ENCODE data around the gene DENND2C. TPM values are rescaled to one million over a fixed set of nuclear protein-coding genes. Genes with fewer than 3 reads are reported as not detected.

DENND2C gene
- total RNA-seq, 1 donor from 2014 or later: 3.2 TPM

- H2AFZ ChIP-seq (ENCODE audit: low read depth, low read length): no peak overlapping the region
- no peaks in the 10 kb centered on the region for H3K27me3 ChIP-seq (ENCODE audit: insufficient read depth, low read length)
- TF ChIP-seq EZH2 (IDR thresholded peaks at IDR 0.05; ENCODE audit: insufficient read depth, low read length): no peak
- TF ChIP-seq, protein P1, sequence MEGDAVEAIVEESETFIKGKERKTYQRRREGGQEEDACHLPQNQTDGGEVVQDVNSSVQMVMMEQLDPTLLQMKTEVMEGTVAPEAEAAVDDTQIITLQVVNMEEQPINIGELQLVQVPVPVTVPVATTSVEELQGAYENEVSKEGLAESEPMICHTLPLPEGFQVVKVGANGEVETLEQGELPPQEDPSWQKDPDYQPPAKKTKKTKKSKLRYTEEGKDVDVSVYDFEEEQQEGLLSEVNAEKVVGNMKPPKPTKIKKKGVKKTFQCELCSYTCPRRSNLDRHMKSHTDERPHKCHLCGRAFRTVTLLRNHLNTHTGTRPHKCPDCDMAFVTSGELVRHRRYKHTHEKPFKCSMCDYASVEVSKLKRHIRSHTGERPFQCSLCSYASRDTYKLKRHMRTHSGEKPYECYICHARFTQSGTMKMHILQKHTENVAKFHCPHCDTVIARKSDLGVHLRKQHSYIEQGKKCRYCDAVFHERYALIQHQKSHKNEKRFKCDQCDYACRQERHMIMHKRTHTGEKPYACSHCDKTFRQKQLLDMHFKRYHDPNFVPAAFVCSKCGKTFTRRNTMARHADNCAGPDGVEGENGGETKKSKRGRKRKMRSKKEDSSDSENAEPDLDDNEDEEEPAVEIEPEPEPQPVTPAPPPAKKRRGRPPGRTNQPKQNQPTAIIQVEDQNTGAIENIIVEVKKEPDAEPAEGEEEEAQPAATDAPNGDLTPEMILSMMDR (IDR thresholded peaks at IDR 0.05; ENCODE audit: insufficient read depth, low read depth, low read length): no peak
- H3K36me3 Mint-ChIP-seq (ENCODE audit: low read depth, unreplicated experiment): no peaks in the 10 kb centered on the region
- no peaks in the 10 kb centered on the region for H3K9me3 Mint-ChIP-seq (ENCODE audit: unreplicated experiment)
- H3K4me3 ChIP-seq (ENCODE audit: insufficient read depth, low read depth, low read length): no peak overlapping the region
- H3K27me3 Mint-ChIP-seq (ENCODE audit: low read depth, unreplicated experiment): no peaks in the 10 kb centered on the region
- no peak overlapping the region for H3K27ac Mint-ChIP-seq (ENCODE audit: unreplicated experiment)
- no peaks in the 10 kb centered on the region for H4K20me1 ChIP-seq (ENCODE audit: insufficient read depth, low read length)
- H3K79me2 ChIP-seq (ENCODE audit: insufficient read depth, low read length): no peaks in the 10 kb centered on the region
- no peaks in the 10 kb centered on the region for H3K4me1 ChIP-seq (ENCODE audit: insufficient read depth, low read length)
- no peak overlapping the region for H3K4me2 ChIP-seq (ENCODE audit: low read length)
- H3K9me3 ChIP-seq (ENCODE audit: insufficient read depth, low read depth, low read length): no peaks in the 10 kb centered on the region
- no peak overlapping the region for H3K4me3 Mint-ChIP-seq (ENCODE audit: unreplicated experiment)
- no peak overlapping the region for H3K9ac ChIP-seq (ENCODE audit: low read length)
- H3K36me3 ChIP-seq (ENCODE audit: insufficient read depth, low read length): no peaks in the 10 kb centered on the region
- H3K27ac ChIP-seq (ENCODE audit: low read depth, low read length): no peak overlapping the region
- H3K4me1 Mint-ChIP-seq (ENCODE audit: low read depth, unreplicated experiment): no peaks in the 10 kb centered on the region
- DNase-seq (ENCODE audit: low read depth) (peak; percentile 9), FAIRE-seq (no peak)
Observed at GRCh38 chr1:114549137-114549536, 120.7 kb downstream of the DENND2C start.

- H3K27ac ChIP-seq (ENCODE audit: low read depth, low read length): no peak overlapping the region
- no peak for FAIRE-seq
- TF ChIP-seq EZH2 (IDR thresholded peaks at IDR 0.05; ENCODE audit: insufficient read depth, low read length): no peak
- TF ChIP-seq, protein P1 (IDR thresholded peaks at IDR 0.05; ENCODE audit: insufficient read depth, low read depth, low read length): no peak
- H3K36me3 ChIP-seq (ENCODE audit: insufficient read depth, low read length): no peaks in the 10 kb centered on the region
- DNase-seq (ENCODE audit: low read depth): no peak
- no peak overlapping the region for H3K9ac ChIP-seq (ENCODE audit: low read length)
- no peak overlapping the region for H2AFZ ChIP-seq (ENCODE audit: low read depth, low read length)
- Mint-ChIP-seq H3K4me3 (ENCODE audit: unreplicated experiment) (no peak overlapping the region), H3K4me1 (ENCODE audit: low read depth, unreplicated experiment) (no peaks in the 10 kb centered on the region), H3K36me3 (ENCODE audit: low read depth, unreplicated experiment) (no peaks in the 10 kb centered on the region), H3K27me3 (ENCODE audit: low read depth, unreplicated experiment) (no peaks in the 10 kb centered on the region), H3K9me3 (ENCODE audit: unreplicated experiment) (no peaks in the 10 kb centered on the region), H3K27ac (ENCODE audit: unreplicated experiment) (no peak overlapping the region)
- no peak overlapping the region for H3K4me3 ChIP-seq (ENCODE audit: insufficient read depth, low read depth, low read length)
- no peak overlapping the region for H3K4me2 ChIP-seq (ENCODE audit: low read length)
- H4K20me1 ChIP-seq (ENCODE audit: insufficient read depth, low read length): no peaks in the 10 kb centered on the region
- no peaks in the 10 kb centered on the region for H3K9me3 ChIP-seq (ENCODE audit: insufficient read depth, low read depth, low read length)
- no peaks in the 10 kb centered on the region for H3K79me2 ChIP-seq (ENCODE audit: insufficient read depth, low read length)
- no peaks in the 10 kb centered on the region for H3K4me1 ChIP-seq (ENCODE audit: insufficient read depth, low read length)
- H3K27me3 ChIP-seq (ENCODE audit: insufficient read depth, low read length): no peaks in the 10 kb centered on the region
Observed at GRCh38 chr1:114547076-114547475, 122.8 kb downstream of the DENND2C start.

GRCh38 chr1:114545796-114546195 is 124.1 kb downstream of the DENND2C start:
- H3K27ac ChIP-seq (ENCODE audit: low read depth, low read length): no peak overlapping the region
- no peak for FAIRE-seq
- no peaks in the 10 kb centered on the region for H3K9me3 ChIP-seq (ENCODE audit: insufficient read depth, low read depth, low read length)
- no peaks in the 10 kb centered on the region for H3K4me1 ChIP-seq (ENCODE audit: insufficient read depth, low read length)
- H3K4me3 Mint-ChIP-seq (ENCODE audit: unreplicated experiment): no peak overlapping the region
- no peak overlapping the region for H2AFZ ChIP-seq (ENCODE audit: low read depth, low read length)
- H3K27me3 ChIP-seq (ENCODE audit: insufficient read depth, low read length): no peaks in the 10 kb centered on the region
- H3K4me3 ChIP-seq (ENCODE audit: insufficient read depth, low read depth, low read length): no peak overlapping the region
- DNase-seq (ENCODE audit: low read depth): no peak
- H3K27me3 Mint-ChIP-seq (ENCODE audit: low read depth, unreplicated experiment): no peaks in the 10 kb centered on the region
- H4K20me1 ChIP-seq (ENCODE audit: insufficient read depth, low read length): no peaks in the 10 kb centered on the region
- no peaks in the 10 kb centered on the region for H3K79me2 ChIP-seq (ENCODE audit: insufficient read depth, low read length)
- no peaks in the 10 kb centered on the region for H3K9me3 Mint-ChIP-seq (ENCODE audit: unreplicated experiment)
- H3K4me2 ChIP-seq (ENCODE audit: low read length): no peak overlapping the region
- H3K9ac ChIP-seq (ENCODE audit: low read length): no peak overlapping the region
- TF ChIP-seq EZH2 (IDR thresholded peaks at IDR 0.05; ENCODE audit: insufficient read depth, low read length): no peak
- TF ChIP-seq, protein P1 (IDR thresholded peaks at IDR 0.05; ENCODE audit: insufficient read depth, low read depth, low read length): no peak
- H3K36me3 Mint-ChIP-seq (ENCODE audit: low read depth, unreplicated experiment): no peaks in the 10 kb centered on the region
- no peaks in the 10 kb centered on the region for H3K36me3 ChIP-seq (ENCODE audit: insufficient read depth, low read length)
- H3K4me1 Mint-ChIP-seq (ENCODE audit: low read depth, unreplicated experiment): no peaks in the 10 kb centered on the region
- H3K27ac Mint-ChIP-seq (ENCODE audit: unreplicated experiment): no peak overlapping the region
